ENCODE measurements around the gene KRTAP16-1.
"Not testable (repeated sequence)": the region's sequence is repeated elsewhere in the genome, so short reads cannot be mapped to it uniquely, and the experiment has no call there.

The KRTAP16-1 gene

GRCh38 chr17:41301916-41302901, 6.9 kb downstream of the KRTAP16-1 start, which contains the start of gene KRTAP29-1:
Gene KRTAP29-1, minus strand, starts transcription at chr17:41302851. Its CDS starts 0 bp downstream, at chr17:41302851.
- no peak for DNase-seq (ENCODE audit: low spot score)

GRCh38 chr17:41301204-41301790, 7.8 kb downstream of the KRTAP16-1 start:
- DNase-seq (ENCODE audit: low spot score), result no peak

- no peak for DNase-seq (ENCODE audit: low spot score)
These were observed 10.5 kb downstream of the KRTAP16-1 start for GRCh38 chr17:41298458-41299135.

- no peak for DNase-seq (ENCODE audit: low spot score)
These were observed 12.3 kb downstream of the KRTAP16-1 start for GRCh38 chr17:41296846-41297245.

GRCh38 chr17:41294016-41294415, 15.1 kb downstream of the KRTAP16-1 start:
- no peak for DNase-seq (ENCODE audit: low spot score)

- DNase-seq (ENCODE audit: low spot score), result no peak
These were observed 22.1 kb downstream of the KRTAP16-1 start for GRCh38 chr17:41287050-41287449.

- DNase-seq (ENCODE audit: low spot score), result no peak
These were observed 24.6 kb downstream of the KRTAP16-1 start for GRCh38 chr17:41284546-41284945.

- DNase-seq (ENCODE audit: low spot score), result no peak
These were observed 25.1 kb downstream of the KRTAP16-1 start for GRCh38 chr17:41284043-41284442.

- DNase-seq (ENCODE audit: low spot score), result no peak
These were observed 30.7 kb downstream of the KRTAP16-1 start for GRCh38 chr17:41278176-41278955.

- DNase-seq (ENCODE audit: low spot score), result not testable (repeated sequence)
These were observed 33.4 kb downstream of the KRTAP16-1 start, which contains the start of gene KRTAP9-7 for GRCh38 chr17:41275648-41276190. Gene KRTAP9-7, plus strand, starts transcription at chr17:41275698. Its CDS starts 0 bp downstream, at chr17:41275698.

- no peak for DNase-seq (ENCODE audit: low spot score)
These were observed 37.3 kb downstream of the KRTAP16-1 start for GRCh38 chr17:41271858-41272257.

GRCh38 chr17:41271323-41271722, 37.8 kb downstream of the KRTAP16-1 start:
- not testable (repeated sequence) for DNase-seq (ENCODE audit: low spot score)

- DNase-seq (ENCODE audit: low spot score), result no peak
These were observed 41.4 kb downstream of the KRTAP16-1 start for GRCh38 chr17:41267711-41268110.

GRCh38 chr17:41265078-41265477, 44.0 kb downstream of the KRTAP16-1 start, which contains the start of gene KRTAP9-6:
Gene KRTAP9-6, plus strand, starts transcription at chr17:41265378. Its CDS starts 0 bp downstream, at chr17:41265378.
- DNase-seq (ENCODE audit: low spot score), result no peak

GRCh38 chr17:41264599-41264998, 44.5 kb downstream of the KRTAP16-1 start:
- DNase-seq (ENCODE audit: low spot score), result no peak

- DNase-seq (ENCODE audit: low spot score), result no peak
These were observed 45.9 kb downstream of the KRTAP16-1 start for GRCh38 chr17:41263212-41263611.

GRCh38 chr17:41258406-41258805, 50.7 kb downstream of the KRTAP16-1 start:
- DNase-seq (ENCODE audit: low spot score), result no peak

All from hematopoietic multipotent progenitor cell treated with erythropoietin and hydrocortisone succinate and interleukin-3 and kit ligand, for 15 days (in vitro differentiated cells).